AG09309 (cell line): ENCODE results near the gene MRPS15.

ENCODE experiments used
- DNase-seq: peaks from one replicate; pipeline ENCODE4 v3.0.0-alpha.2; 2010; ENCODE audit warnings: low read depth
- H3K4me3 ChIP-seq: 2 replicates; pipeline ENCODE4 v1.5.1; 2011; ENCODE audit warnings: mild to moderate bottlenecking, low read depth, low read length, moderate library complexity; ENCODE audit not compliant: control insufficient read depth
- CTCF ChIP-seq: IDR thresholded peaks from 2 replicates; pipeline ENCODE4 v1.5.1; 2011; ENCODE audit warnings: mild to moderate bottlenecking, low read depth, low read length, inconsistent platforms; ENCODE audit not compliant: insufficient read depth, control insufficient read depth; ENCODE audit errors: missing control alignments

MRPS15 gene

DNA sequence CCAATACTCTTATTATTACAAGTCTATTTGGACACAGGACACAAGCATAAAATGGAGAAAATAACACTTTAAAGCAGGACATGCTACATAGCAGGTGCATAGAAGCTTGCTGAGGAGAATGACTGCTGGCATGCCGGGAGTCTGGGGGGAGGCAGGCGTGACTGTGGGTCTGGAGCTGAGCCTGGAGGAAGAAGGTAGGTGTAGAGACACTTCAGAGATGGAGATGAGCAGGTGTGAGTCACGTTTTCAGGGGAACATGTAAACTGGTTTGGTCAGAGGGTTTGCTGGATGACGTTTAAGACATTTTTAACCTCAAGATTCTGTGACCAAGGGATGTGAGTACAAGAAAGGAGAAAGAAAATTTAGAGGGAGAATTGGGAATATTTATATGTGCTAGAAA is 38.4 kb downstream of the MRPS15 start:
- no peak for DNase-seq
- no peak for TF ChIP-seq CTCF
- no peak overlapping the region for H3K4me3 ChIP-seq

- no peak for TF ChIP-seq CTCF
- no peak for DNase-seq
- H3K4me3 ChIP-seq: no peak overlapping the region
These were observed 42.5 kb downstream of the MRPS15 start for GRCh38 chr1:36421649-36422048.

DNA sequence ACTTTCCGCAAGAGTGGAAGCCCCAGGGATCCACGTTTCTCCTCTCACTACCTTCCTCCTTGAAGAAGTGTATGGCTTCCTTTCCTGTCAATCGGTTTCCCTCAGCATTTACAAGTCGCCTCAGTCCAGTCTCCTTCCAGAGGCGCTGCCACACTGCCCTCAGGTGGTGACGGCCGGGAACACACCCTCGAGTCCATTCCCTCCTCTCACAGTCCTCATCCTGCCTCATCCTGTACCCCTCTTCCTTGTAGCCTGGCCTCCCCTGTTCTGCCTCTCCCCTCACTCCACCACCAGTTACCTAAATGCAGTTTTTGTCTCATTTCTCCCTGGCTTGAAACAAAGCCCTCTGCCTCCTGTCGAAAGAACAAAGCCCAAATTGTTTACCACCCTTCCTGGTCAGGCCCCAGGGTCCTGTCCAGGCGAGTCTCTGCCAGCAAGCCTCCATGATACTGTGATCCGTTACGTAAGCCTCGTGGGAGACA is 43.3 kb downstream of the MRPS15 start:
- peak; percentile 46 for DNase-seq
- no peak overlapping the region for H3K4me3 ChIP-seq
- peak; percentile 97 for TF ChIP-seq CTCF

DNA sequence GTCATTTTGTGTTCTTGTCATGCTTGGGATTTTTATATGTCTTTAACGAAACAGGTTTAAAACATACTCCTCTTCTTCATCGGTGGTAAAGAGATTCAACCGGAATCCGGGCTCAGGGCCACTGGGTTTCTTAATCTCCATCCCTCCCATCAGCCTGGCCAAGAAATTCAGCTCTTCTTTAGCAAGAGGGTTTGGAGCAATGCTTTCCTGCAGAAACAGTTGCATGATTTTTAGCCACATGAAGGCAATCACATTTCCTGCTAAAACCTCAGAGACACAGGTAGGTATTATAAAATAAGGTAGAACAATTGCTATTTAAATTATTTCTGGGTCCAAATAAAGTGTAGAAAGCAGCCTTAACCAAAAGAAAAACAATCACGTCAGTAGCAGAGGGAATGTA is 43.8 kb downstream of the MRPS15 start:
- H3K4me3 ChIP-seq: no peak overlapping the region
- no peak for TF ChIP-seq CTCF
- no peak for DNase-seq

DNA sequence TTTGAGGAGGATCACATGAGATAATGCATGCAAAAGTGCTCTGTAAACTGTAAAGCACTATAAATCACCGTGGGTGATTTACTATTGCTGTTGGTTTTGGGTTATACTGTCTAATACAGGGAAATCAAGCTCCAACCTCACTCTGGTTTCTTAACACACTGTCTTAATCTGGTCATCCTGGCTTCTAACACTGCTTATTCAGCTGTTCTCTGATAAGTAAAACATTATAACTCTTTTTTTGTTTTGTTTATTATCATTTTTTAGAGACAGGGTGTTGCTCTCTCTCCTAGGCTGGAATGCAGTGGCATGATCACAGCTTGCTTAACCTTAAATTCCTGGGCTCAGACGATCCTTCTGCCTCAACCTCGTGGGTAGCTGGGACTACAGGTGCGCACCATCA is 44.6 kb downstream of the MRPS15 start:
- TF ChIP-seq CTCF: no peak
- DNase-seq: no peak
- no peak overlapping the region for H3K4me3 ChIP-seq

GRCh38 chr1:36419140-36419539 is 45.0 kb downstream of the MRPS15 start:
- TF ChIP-seq CTCF: no peak
- H3K4me3 ChIP-seq: no peak overlapping the region
- no peak for DNase-seq

DNA sequence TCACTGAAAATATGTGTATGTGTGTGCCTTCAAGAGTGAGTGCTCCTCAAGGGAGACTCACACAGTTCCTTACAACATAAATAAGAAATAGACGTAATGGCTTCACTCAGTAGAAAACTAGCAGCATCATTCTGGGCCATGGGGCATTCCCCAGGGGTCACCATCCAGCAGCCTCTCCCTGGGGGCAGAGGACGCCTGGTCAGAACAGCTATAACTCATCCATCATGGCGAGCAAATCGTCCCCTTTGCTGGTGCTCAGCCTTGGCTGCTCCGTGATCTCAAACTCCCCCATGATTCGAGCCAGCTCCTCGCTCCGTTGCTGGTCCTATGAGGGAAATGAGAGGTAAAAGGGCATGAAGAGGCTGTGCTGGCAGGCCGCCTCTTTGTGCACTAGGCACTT is 46.3 kb downstream of the MRPS15 start:
- DNase-seq: no peak
- TF ChIP-seq CTCF: no peak
- no peak overlapping the region for H3K4me3 ChIP-seq
